ENCODE results near the gene ABCB10.

GRCh38 chr1:229594227-229595008 is 35.9 kb upstream of the ABCB10 start:
- no peak for TF ChIP-seq CTCF (conservative IDR thresholded peaks at IDR 0.05 in 1 of 2, IDR thresholded peaks at IDR 0.05 in 1 of 2; ENCODE audit: low read depth in 1 of 2, low read length in 2 of 2)
- no peak for TF ChIP-seq EZH2 (IDR thresholded peaks at IDR 0.05; ENCODE audit: low read length, missing control alignments)

All from fibroblast of lung (primary cell).